Measurements from ENCODE around the gene SHROOM2. TPM values are rescaled to one million over a fixed set of nuclear protein-coding genes. Genes with fewer than 3 reads are reported as not detected.

Gene SHROOM2
- polyA plus RNA-seq, 1 donor (not counting 4 experiments of a cell fraction or from before 2014, with no cell fraction given), result 3.3 TPM

GRCh38 chrX:9926002-9926401, 139.8 kb downstream of the SHROOM2 start:
- Histone ChIP-seq H3K9me3 (ENCODE audit: control insufficient read depth, low read depth, low read length) (no peaks in the 10 kb centered on the region), H4K20me1 (ENCODE audit: control insufficient read depth, extremely low read depth, insufficient read depth, low read length) (no peaks in the 10 kb centered on the region), H3K9me1 (ENCODE audit: control insufficient read depth, extremely low read depth, insufficient read depth, low read length) (no peaks in the 10 kb centered on the region), H3K27ac (ENCODE audit: control insufficient read depth, insufficient read depth, low read length) (no peak overlapping the region), H3K27me3 (ENCODE audit: control insufficient read depth, extremely low read depth, insufficient read depth, low read length) (no peaks in the 10 kb centered on the region), H3K36me3 (ENCODE audit: control insufficient read depth in 2 of 2, extremely low read depth in 1 of 2, insufficient read depth in 2 of 2, low read length in 2 of 2) (no peaks in the 10 kb centered on the region), H3K4me1 (ENCODE audit: control insufficient read depth, extremely low read depth, insufficient read depth, low read length) (peaks cover 8% of the 10 kb centered on the region), H3K4me2 (ENCODE audit: control insufficient read depth, extremely low read depth, insufficient read depth, low read depth, low read length) (no peak overlapping the region), H3K79me2 (ENCODE audit: control insufficient read depth, insufficient read depth, low read length) (peaks cover 20% of the 10 kb centered on the region), H2AFZ (ENCODE audit: control insufficient read depth, low read length) (no peak overlapping the region), H3K4me3 (ENCODE audit: control insufficient read depth in 2 of 3, extremely low read depth in 1 of 3, insufficient read depth in 2 of 3, low read depth in 1 of 3, low read length in 3 of 3) (no peak overlapping the region), H3K9ac (ENCODE audit: control insufficient read depth, extremely low read depth, insufficient read depth, low read length) (no peak overlapping the region)
- DNase-seq (ENCODE audit: low read depth, low spot score), result no peak
- TF ChIP-seq EZH2 (IDR thresholded peaks at IDR 0.05; ENCODE audit: low read length) (no peak), CTCF (optimal IDR thresholded peaks at IDR 0.05 in 1 of 3, IDR thresholded peaks at IDR 0.05 in 1 of 3, conservative IDR thresholded peaks at IDR 0.05 in 1 of 3; ENCODE audit: extremely low read depth in 1 of 3, insufficient read depth in 2 of 3, low read length in 3 of 3) (no peak)
- FAIRE-seq, result no peak
- dilution Hi-C loops (cut with MboI; ENCODE audit: extremely low pct_ligation_motif_present, low sequenced_read_pairs), result no loop called here

- Histone ChIP-seq H3K4me2 (ENCODE audit: control insufficient read depth, extremely low read depth, insufficient read depth, low read depth, low read length) (no peak overlapping the region), H3K79me2 (ENCODE audit: control insufficient read depth, insufficient read depth, low read length) (peaks cover 15% of the 10 kb centered on the region), H3K9ac (ENCODE audit: control insufficient read depth, extremely low read depth, insufficient read depth, low read length) (no peak overlapping the region), H3K36me3 (ENCODE audit: control insufficient read depth in 2 of 2, extremely low read depth in 1 of 2, insufficient read depth in 2 of 2, low read length in 2 of 2) (no peaks in the 10 kb centered on the region), H4K20me1 (ENCODE audit: control insufficient read depth, extremely low read depth, insufficient read depth, low read length) (no peaks in the 10 kb centered on the region), H3K9me3 (ENCODE audit: control insufficient read depth, low read depth, low read length) (no peaks in the 10 kb centered on the region), H3K27ac (ENCODE audit: control insufficient read depth, insufficient read depth, low read length) (no peak overlapping the region), H3K9me1 (ENCODE audit: control insufficient read depth, extremely low read depth, insufficient read depth, low read length) (no peaks in the 10 kb centered on the region), H3K4me3 (ENCODE audit: control insufficient read depth in 2 of 3, extremely low read depth in 1 of 3, insufficient read depth in 2 of 3, low read depth in 1 of 3, low read length in 3 of 3) (no peak overlapping the region), H3K27me3 (ENCODE audit: control insufficient read depth, extremely low read depth, insufficient read depth, low read length) (no peaks in the 10 kb centered on the region), H2AFZ (ENCODE audit: control insufficient read depth, low read length) (no peak overlapping the region), H3K4me1 (ENCODE audit: control insufficient read depth, extremely low read depth, insufficient read depth, low read length) (peaks cover 7% of the 10 kb centered on the region)
- no peak for FAIRE-seq
- TF ChIP-seq EZH2 (IDR thresholded peaks at IDR 0.05; ENCODE audit: low read length) (no peak), CTCF (optimal IDR thresholded peaks at IDR 0.05 in 1 of 3, IDR thresholded peaks at IDR 0.05 in 1 of 3, conservative IDR thresholded peaks at IDR 0.05 in 1 of 3; ENCODE audit: extremely low read depth in 1 of 3, insufficient read depth in 2 of 3, low read length in 3 of 3) (no peak)
- dilution Hi-C loops (cut with MboI; ENCODE audit: extremely low pct_ligation_motif_present, low sequenced_read_pairs), result no loop called here
- DNase-seq (ENCODE audit: low read depth, low spot score), result no peak
These were observed 141.7 kb downstream of the SHROOM2 start for GRCh38 chrX:9927698-9928482.

Data from keratinocyte (primary cell).